ENCODE results near the gene COLEC12.

GRCh38 chr18:408367-408766 is 92.1 kb downstream of the COLEC12 start:
- TF ChIP-seq, protein P1, sequence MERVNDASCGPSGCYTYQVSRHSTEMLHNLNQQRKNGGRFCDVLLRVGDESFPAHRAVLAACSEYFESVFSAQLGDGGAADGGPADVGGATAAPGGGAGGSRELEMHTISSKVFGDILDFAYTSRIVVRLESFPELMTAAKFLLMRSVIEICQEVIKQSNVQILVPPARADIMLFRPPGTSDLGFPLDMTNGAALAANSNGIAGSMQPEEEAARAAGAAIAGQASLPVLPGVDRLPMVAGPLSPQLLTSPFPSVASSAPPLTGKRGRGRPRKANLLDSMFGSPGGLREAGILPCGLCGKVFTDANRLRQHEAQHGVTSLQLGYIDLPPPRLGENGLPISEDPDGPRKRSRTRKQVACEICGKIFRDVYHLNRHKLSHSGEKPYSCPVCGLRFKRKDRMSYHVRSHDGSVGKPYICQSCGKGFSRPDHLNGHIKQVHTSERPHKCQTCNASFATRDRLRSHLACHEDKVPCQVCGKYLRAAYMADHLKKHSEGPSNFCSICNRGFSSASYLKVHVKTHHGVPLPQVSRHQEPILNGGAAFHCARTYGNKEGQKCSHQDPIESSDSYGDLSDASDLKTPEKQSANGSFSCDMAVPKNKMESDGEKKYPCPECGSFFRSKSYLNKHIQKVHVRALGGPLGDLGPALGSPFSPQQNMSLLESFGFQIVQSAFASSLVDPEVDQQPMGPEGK (CRISPR knock-in tag; IDR thresholded peaks at IDR 0.05; ENCODE audit: borderline replicate concordance), result no peak
- TF ChIP-seq ISL1 (CRISPR knock-in tag; IDR thresholded peaks at IDR 0.05) (no peak), TOX (CRISPR knock-in tag; IDR thresholded peaks at IDR 0.05; ENCODE audit: borderline replicate concordance) (no peak), CSDC2 (CRISPR knock-in tag; IDR thresholded peaks at IDR 0.05) (no peak), CSRNP3 (CRISPR knock-in tag; IDR thresholded peaks at IDR 0.05) (no peak), ESRRG (CRISPR knock-in tag; IDR thresholded peaks at IDR 0.05) (no peak), GLIS3 (CRISPR knock-in tag; IDR thresholded peaks at IDR 0.05) (no peak), ZC3H10 (CRISPR knock-in tag; IDR thresholded peaks at IDR 0.05) (no peak), ARNTL (CRISPR knock-in tag; IDR thresholded peaks at IDR 0.05; ENCODE audit: borderline replicate concordance, low read depth) (no peak)
- TF ChIP-seq, protein P2, sequence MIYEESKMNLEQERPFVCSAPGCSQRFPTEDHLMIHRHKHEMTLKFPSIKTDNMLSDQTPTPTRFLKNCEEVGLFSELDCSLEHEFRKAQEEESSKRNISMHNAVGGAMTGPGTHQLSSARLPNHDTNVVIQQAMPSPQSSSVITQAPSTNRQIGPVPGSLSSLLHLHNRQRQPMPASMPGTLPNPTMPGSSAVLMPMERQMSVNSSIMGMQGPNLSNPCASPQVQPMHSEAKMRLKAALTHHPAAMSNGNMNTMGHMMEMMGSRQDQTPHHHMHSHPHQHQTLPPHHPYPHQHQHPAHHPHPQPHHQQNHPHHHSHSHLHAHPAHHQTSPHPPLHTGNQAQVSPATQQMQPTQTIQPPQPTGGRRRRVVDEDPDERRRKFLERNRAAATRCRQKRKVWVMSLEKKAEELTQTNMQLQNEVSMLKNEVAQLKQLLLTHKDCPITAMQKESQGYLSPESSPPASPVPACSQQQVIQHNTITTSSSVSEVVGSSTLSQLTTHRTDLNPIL (CRISPR knock-in tag; IDR thresholded peaks at IDR 0.05; ENCODE audit: low read depth), result no peak
- TF ChIP-seq, protein P3, sequence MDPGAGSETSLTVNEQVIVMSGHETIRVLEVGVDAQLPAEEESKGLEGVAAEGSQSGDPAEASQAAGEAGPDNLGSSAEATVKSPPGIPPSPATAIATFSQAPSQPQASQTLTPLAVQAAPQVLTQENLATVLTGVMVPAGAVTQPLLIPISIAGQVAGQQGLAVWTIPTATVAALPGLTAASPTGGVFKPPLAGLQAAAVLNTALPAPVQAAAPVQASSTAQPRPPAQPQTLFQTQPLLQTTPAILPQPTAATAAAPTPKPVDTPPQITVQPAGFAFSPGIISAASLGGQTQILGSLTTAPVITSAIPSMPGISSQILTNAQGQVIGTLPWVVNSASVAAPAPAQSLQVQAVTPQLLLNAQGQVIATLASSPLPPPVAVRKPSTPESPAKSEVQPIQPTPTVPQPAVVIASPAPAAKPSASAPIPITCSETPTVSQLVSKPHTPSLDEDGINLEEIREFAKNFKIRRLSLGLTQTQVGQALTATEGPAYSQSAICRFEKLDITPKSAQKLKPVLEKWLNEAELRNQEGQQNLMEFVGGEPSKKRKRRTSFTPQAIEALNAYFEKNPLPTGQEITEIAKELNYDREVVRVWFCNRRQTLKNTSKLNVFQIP (CRISPR knock-in tag; IDR thresholded peaks at IDR 0.05; ENCODE audit: borderline replicate concordance, low read depth), result no peak

Measured in SK-N-SH treated with all-trans-retinoic acid at 6 μM for 48 hours (cell line).